BE2C (cell line): Measurements from ENCODE around the gene VSTM2B.

ENCODE experiments used
- DNase-seq: peaks from one replicate; pipeline ENCODE4 v3.0.0-alpha.2; 2020
- H3K27me3 ChIP-seq: fragments of 250-450 bp; sonication (Bioruptor Pico); 2 replicates; pipeline ENCODE4 v1.5.1; 2020; ENCODE audit warnings: mild to moderate bottlenecking
- H3K36me3 ChIP-seq: fragments of 250-450 bp; sonication (Bioruptor Pico); 2 replicates; pipeline ENCODE4 v1.5.1; 2020; ENCODE audit warnings: mild to moderate bottlenecking
- H3K4me1 ChIP-seq: fragments of 250-450 bp; sonication (Bioruptor Pico); 2 replicates; pipeline ENCODE4 v1.5.1; 2020
- H3K4me3 ChIP-seq: 2 replicates; pipeline ENCODE4 v1.5.1; 2011; ENCODE audit warnings: low read depth, low read length
- H3K9me3 ChIP-seq: fragments of 250-450 bp; sonication (Bioruptor Pico); 2 replicates; pipeline ENCODE4 v1.5.1; 2020
- CTCF ChIP-seq: IDR thresholded peaks from 2 replicates; pipeline ENCODE4 v1.5.1; 2012; ENCODE audit warnings: mild to moderate bottlenecking, low read depth, low read length

The VSTM2B gene

GRCh38 chr19:29531458-29532025, 5.7 kb downstream of the VSTM2B start:
- DNase-seq: no peak
- H3K4me1 ChIP-seq: no peaks in the 10 kb centered on the region
- no peaks in the 10 kb centered on the region for H3K9me3 ChIP-seq
- peaks cover 37% of the 10 kb centered on the region for H3K27me3 ChIP-seq
- TF ChIP-seq CTCF: no peak
- H3K36me3 ChIP-seq: no peaks in the 10 kb centered on the region
- H3K4me3 ChIP-seq: no peak overlapping the region

GRCh38 chr19:29532097-29532496, 6.3 kb downstream of the VSTM2B start:
- H3K9me3 ChIP-seq: no peaks in the 10 kb centered on the region
- H3K4me3 ChIP-seq: no peak overlapping the region
- H3K36me3 ChIP-seq: no peaks in the 10 kb centered on the region
- no peaks in the 10 kb centered on the region for H3K4me1 ChIP-seq
- H3K27me3 ChIP-seq: peaks cover 32% of the 10 kb centered on the region
- no peak for TF ChIP-seq CTCF
- no peak for DNase-seq

- Histone ChIP-seq H3K36me3 (no peaks in the 10 kb centered on the region), H3K4me3 (no peak overlapping the region), H3K27me3 (peaks cover 23% of the 10 kb centered on the region), H3K9me3 (no peaks in the 10 kb centered on the region), H3K4me1 (no peaks in the 10 kb centered on the region)
- no peak for TF ChIP-seq CTCF
- no peak for DNase-seq
Measured at GRCh38 chr19:29532956-29533355, 7.2 kb downstream of the VSTM2B start.

GRCh38 chr19:29533578-29534544, 8.1 kb downstream of the VSTM2B start:
- H3K4me1 ChIP-seq: no peaks in the 10 kb centered on the region
- H3K9me3 ChIP-seq: no peaks in the 10 kb centered on the region
- TF ChIP-seq CTCF: no peak
- peaks cover 14% of the 10 kb centered on the region for H3K27me3 ChIP-seq
- no peaks in the 10 kb centered on the region for H3K36me3 ChIP-seq
- DNase-seq: no peak
- H3K4me3 ChIP-seq: no peak overlapping the region

- H3K36me3 ChIP-seq: no peaks in the 10 kb centered on the region
- no peaks in the 10 kb centered on the region for H3K4me1 ChIP-seq
- H3K9me3 ChIP-seq: no peaks in the 10 kb centered on the region
- H3K4me3 ChIP-seq: no peak overlapping the region
- no peak for TF ChIP-seq CTCF
- H3K27me3 ChIP-seq: no peaks in the 10 kb centered on the region
- DNase-seq: no peak
Measured at GRCh38 chr19:29535214-29535831, 9.5 kb downstream of the VSTM2B start.

GRCh38 chr19:29535984-29536508, 10.3 kb downstream of the VSTM2B start:
- Histone ChIP-seq H3K4me3 (no peak overlapping the region), H3K36me3 (no peaks in the 10 kb centered on the region), H3K9me3 (no peaks in the 10 kb centered on the region), H3K4me1 (no peaks in the 10 kb centered on the region), H3K27me3 (no peaks in the 10 kb centered on the region)
- no peak for TF ChIP-seq CTCF
- no peak for DNase-seq
